SJCRH30 (cell line): ENCODE results near the gene EVI5L. TPM values are rescaled to one million over a fixed set of nuclear protein-coding genes. Genes with fewer than 3 reads are reported as not detected.
A peak's percentile ranks its signal among the peaks of the same experiment; 100 is the strongest.
"Not testable (repeated sequence)": the region's sequence is repeated elsewhere in the genome, so short reads cannot be mapped to it uniquely, and the experiment has no call there.

Experiments
- DNase-seq, 2 experiments: peaks; one replicate each; pipeline ENCODE4 v3.0.0-alpha.2; 2015 to 2020
- H3K27ac ChIP-seq: fragments of 250-450 bp; sonication (Bioruptor Pico); 2 replicates; pipeline ENCODE4 v1.5.1; 2020; ENCODE audit warnings: mild to moderate bottlenecking, moderate library complexity
- H3K27me3 ChIP-seq: fragments of 250-450 bp; sonication (Bioruptor Pico); 2 replicates; pipeline ENCODE4 v1.5.1; 2020; ENCODE audit warnings: mild to moderate bottlenecking, moderate library complexity
- H3K36me3 ChIP-seq: fragments of 250-450 bp; sonication (Bioruptor Pico); 2 replicates; pipeline ENCODE4 v1.5.1; 2020; ENCODE audit warnings: mild to moderate bottlenecking, moderate library complexity
- H3K4me1 ChIP-seq: fragments of 250-450 bp; sonication (Bioruptor Pico); 2 replicates; pipeline ENCODE4 v1.5.1; 2020; ENCODE audit warnings: mild to moderate bottlenecking, moderate library complexity
- H3K4me3 ChIP-seq: fragments of 250-450 bp; sonication (Bioruptor Pico); 2 replicates; pipeline ENCODE4 v1.5.1; 2020; ENCODE audit warnings: mild to moderate bottlenecking, moderate library complexity
- H3K9me3 ChIP-seq: fragments of 250-450 bp; sonication (Bioruptor Pico); replicated peaks from 2 replicates; pipeline ENCODE4 v1.5.1; 2020; ENCODE audit warnings: mild to moderate bottlenecking, moderate library complexity
- total RNA-seq: library from RNA; depleted of rRNA; stranded (reverse); fragments of >200 nt; shearing (Covaris generic); gene quantifications from 2 replicates; pipeline ENCODE4 v1.2.3, GENCODE V29; 2014

The EVI5L gene
- total RNA-seq, 1 experiment from 2014 or later = 6.0 TPM

DNA sequence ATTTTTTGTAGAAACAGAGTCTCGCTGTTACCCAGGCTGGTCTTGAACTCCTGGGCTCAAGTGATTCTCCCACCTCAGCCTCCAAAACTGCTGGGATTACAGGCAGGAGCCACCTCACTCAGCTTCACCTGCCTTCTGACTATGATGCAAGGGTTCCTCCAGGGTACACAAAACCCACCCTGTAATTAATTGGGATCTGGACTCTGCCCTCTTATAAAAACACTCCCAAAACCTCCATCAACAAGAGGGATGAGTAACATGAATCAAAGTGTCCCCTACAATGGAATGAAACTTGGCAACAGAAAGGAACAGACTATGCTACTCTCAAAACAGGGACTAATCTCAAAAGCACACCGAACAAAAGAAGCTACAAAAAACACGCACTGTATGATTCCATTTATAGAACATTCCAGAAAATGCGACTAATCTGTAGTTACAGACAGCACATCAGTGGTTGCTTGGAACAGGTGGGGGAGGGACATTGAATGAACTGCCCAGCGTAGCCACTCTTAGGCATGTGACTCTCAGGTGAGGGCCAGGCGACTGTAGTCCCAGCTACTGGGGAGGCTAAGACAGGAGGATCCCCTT lies 47.3 kb downstream of the EVI5L start:
- Histone ChIP-seq H3K9me3 (no peaks in the 10 kb centered on the region), H3K27me3 (peaks cover 4% of the 10 kb centered on the region), H3K36me3 (no peaks in the 10 kb centered on the region), H3K27ac (no peak overlapping the region), H3K4me3 (no peak overlapping the region), H3K4me1 (peaks cover 11% of the 10 kb centered on the region; the same call in 1 of the 2 replicates)
- DNase-seq = no peak

DNA sequence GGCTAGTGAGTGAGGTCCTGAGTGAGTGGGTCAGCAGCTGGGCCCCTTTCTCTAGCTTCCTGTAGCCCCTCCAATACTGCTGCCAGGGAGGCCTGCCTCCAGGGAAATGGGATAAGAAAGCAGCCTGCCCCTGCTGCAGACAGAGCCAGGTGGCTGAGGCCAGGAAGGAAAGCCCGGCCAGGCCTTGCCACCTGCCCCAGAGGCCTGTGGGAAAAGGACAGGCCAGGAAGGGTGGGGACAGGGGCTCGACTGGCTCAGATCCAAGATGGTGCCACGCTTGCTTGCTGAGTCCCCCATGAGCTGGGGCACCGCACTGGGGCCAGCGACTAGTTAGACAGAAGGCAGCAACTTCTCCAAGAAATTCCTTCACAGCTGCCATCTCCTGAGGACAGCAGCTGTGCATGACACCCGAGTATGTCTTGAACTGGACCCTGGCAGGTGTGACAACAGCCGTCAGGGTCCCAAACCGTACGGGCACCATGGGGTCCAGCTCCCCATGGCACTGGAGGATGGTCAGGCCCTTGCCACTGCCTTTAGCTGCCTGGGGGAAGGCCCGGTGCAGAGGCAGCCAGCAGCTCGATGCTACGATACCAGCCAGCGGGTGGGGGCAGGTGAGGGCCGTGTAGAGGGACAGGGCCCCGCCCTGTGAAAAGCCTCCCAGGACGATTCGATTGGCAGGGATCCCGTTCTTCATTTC lies 49.2 kb downstream of the EVI5L start:
- peaks cover 11% of the 10 kb centered on the region; the same call in 1 of the 2 replicates for H3K4me1 ChIP-seq
- H3K4me3 ChIP-seq = no peak overlapping the region

DNA sequence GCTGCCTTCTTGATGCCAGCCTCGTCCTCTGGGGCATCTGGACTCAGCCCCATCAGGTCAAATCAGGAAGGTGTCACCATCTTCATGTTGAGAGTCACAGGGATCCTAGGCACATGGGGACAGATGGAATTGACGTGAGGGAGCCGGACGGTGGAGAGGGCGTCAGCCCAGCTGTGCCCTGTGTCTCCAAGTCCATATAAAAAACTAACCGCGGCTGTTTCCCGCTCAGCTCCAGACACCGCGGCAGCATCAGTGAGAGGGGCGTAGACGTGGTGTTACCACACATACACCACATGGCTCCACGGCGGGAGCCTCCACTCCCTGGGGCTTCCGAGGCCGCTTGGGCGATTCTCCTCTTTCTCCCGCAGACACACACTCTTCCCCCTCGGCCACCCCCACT lies 49.8 kb downstream of the EVI5L start:
- Histone ChIP-seq H3K4me1 (peaks cover 11% of the 10 kb centered on the region; the same call in 1 of the 2 replicates), H3K27ac (peak overlapping the region; percentile 36; the same call in 1 of the 2 replicates), H3K27me3 (no peaks in the 10 kb centered on the region; the same call in 1 of the 2 replicates), H3K4me3 (no peak overlapping the region), H3K9me3 (no peaks in the 10 kb centered on the region), H3K36me3 (no peaks in the 10 kb centered on the region)
- peak; percentile 81 for DNase-seq

More for the DNA sequence above, 49.2 kb downstream of the EVI5L start:
- DNase-seq = peak; percentile 53 to 68
- peak overlapping the region; percentile 36; the same call in 1 of the 2 replicates for H3K27ac ChIP-seq
- H3K27me3 ChIP-seq = peaks cover 4% of the 10 kb centered on the region
- H3K9me3 ChIP-seq = no peaks in the 10 kb centered on the region
- H3K36me3 ChIP-seq = no peaks in the 10 kb centered on the region

DNA sequence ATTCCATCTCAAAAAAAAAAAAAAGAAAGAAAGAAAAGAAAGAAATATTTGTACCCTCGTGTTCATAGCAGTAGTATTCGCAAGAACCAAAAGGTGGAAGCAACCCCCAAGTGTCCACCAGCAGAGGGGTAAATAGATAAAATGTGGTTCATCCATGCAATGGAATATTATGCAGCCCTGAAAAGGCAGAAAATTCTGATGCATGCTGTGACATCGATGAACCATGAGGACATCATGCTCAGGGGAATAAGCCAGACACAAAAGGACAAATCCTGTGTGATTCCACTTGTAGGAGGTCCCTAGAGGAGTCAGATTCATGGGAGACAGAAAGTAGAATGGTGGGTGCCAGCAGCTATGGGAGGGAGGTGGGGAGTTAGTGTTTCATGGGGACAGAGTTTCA lies 51.9 kb downstream of the EVI5L start:
- no peak for DNase-seq
- no peaks in the 10 kb centered on the region for H3K27me3 ChIP-seq
- H3K4me3 ChIP-seq = no peak overlapping the region
- no peaks in the 10 kb centered on the region for H3K36me3 ChIP-seq
- H3K9me3 ChIP-seq = no peaks in the 10 kb centered on the region
- H3K27ac ChIP-seq = no peak overlapping the region
- peaks cover 11% of the 10 kb centered on the region; the same call in 1 of the 2 replicates for H3K4me1 ChIP-seq

DNA sequence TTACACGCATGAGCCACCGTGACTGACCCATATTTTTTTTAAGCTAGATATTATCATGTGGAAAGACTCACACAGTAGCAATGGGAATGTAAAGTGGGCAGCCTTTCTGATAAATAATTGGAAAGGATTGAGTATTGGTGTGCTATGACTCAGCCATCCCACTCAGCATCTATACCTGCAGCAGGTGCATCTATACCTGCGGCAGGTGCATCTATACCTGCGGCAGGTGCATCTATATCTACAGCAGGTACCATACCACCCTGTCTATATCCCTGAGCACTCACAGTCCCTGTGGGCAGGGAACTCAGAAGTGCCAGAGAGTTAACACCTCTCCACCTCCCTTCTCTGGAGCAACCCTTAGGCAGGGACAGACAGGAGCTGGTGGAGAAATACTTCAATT lies 53.1 kb downstream of the EVI5L start:
- no peak for DNase-seq
- H3K27me3 ChIP-seq = no peaks in the 10 kb centered on the region
- H3K4me3 ChIP-seq = no peak overlapping the region
- H3K4me1 ChIP-seq = peaks cover 11% of the 10 kb centered on the region; the same call in 1 of the 2 replicates
- H3K9me3 ChIP-seq = no peaks in the 10 kb centered on the region
- H3K27ac ChIP-seq = no peak overlapping the region
- H3K36me3 ChIP-seq = no peaks in the 10 kb centered on the region

GRCh38 chr19:7883796-7884570 lies 54.0 kb downstream of the EVI5L start:
- Histone ChIP-seq H3K36me3 (no peaks in the 10 kb centered on the region), H3K4me3 (no peak overlapping the region), H3K27ac (no peak overlapping the region), H3K27me3 (no peaks in the 10 kb centered on the region), H3K9me3 (no peaks in the 10 kb centered on the region), H3K4me1 (peaks cover 8% of the 10 kb centered on the region; the same call in 1 of the 2 replicates)
- DNase-seq = no peak

GRCh38 chr19:7885818-7886217 lies 55.8 kb downstream of the EVI5L start:
- peak in 1 of 2 experiments; percentile 51 for DNase-seq
- Histone ChIP-seq H3K9me3 (no peaks in the 10 kb centered on the region), H3K27ac (no peak overlapping the region), H3K36me3 (no peaks in the 10 kb centered on the region), H3K27me3 (no peaks in the 10 kb centered on the region), H3K4me1 (no peaks in the 10 kb centered on the region), H3K4me3 (no peak overlapping the region)

DNA sequence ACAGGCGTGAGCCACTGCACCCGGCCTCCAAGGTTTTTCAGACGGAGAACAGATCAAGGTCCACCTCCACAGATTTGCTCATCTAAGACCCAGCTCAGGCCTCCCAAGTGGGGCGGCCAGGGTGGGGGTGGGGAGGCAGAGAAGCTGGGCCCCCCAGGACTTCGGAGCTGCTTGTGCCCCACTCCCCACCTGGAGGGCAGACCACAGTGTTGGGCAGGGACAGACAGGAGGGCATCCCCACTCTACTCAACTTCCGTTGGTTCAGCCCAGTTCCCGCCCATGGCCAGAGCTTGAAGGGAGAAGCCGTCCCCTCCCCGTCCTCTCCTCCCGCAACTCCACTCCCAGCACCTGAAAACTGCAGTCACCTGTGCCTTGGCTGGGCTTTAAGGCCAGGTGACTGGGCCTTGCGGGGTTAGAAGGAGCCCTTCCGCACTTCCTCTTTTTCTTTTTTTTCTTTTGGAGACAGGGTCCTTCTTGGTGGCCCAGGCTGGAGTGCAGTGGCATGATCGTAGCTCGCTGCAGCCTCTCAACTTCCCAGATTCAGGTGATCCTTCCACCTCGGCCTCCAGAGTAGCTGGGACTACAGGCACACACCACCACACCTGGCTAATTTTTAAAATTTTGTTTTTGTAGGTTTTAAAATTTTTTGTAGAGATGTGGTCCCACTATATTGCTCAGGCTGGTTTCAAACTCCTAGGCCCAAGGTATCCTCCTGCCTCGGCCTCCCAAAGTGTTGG lies 57.6 kb downstream of the EVI5L start:
- H3K9me3 ChIP-seq = no peaks in the 10 kb centered on the region
- DNase-seq = no peak
- no peaks in the 10 kb centered on the region for H3K27me3 ChIP-seq
- no peak overlapping the region for H3K27ac ChIP-seq
- no peaks in the 10 kb centered on the region for H3K4me1 ChIP-seq
- no peak overlapping the region for H3K4me3 ChIP-seq
- H3K36me3 ChIP-seq = no peaks in the 10 kb centered on the region

DNA sequence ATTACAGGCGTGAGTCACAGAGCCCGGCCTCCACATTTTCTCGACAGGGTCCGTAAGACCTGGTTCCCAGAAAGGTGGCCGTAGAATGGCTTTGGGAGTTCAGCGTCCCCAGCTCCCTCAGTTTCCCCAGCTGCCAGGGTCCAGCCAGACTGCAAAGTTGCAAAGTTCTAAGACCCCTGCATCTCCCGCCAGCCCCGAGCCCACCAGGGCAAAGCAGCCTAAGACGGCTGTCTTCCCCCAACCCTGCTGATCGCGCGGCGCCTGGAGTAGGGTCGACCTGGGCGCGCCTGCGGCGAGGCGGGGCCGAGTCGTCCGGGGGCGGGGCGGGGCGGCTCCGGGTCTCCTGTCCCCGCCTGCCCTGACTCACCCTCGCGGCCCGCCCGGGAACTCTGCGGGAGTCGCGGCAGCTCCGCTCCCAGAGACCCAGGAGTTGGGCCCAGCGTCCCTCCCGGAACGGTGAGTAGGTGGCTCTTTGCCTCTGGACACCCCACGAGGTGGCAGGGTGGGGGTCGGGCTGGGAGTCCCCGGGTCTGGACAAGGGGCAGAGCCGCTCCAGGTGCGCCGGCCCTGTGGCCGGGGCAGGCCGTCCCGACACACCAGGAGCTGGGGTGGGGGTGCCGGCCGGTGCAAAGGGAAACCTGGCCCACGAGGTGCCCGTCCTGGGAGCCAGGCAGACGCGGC lies 58.3 kb downstream of the EVI5L start, which contains the start of gene LRRC8E:
Gene LRRC8E (plus strand): TSS at position 366 of the 681 bp plus-strand sequence. CDS start 7,094 bp downstream, outside the sequence.
- H3K27ac ChIP-seq = no peak within 1 kb of the TSS
- no peak for DNase-seq

DNA sequence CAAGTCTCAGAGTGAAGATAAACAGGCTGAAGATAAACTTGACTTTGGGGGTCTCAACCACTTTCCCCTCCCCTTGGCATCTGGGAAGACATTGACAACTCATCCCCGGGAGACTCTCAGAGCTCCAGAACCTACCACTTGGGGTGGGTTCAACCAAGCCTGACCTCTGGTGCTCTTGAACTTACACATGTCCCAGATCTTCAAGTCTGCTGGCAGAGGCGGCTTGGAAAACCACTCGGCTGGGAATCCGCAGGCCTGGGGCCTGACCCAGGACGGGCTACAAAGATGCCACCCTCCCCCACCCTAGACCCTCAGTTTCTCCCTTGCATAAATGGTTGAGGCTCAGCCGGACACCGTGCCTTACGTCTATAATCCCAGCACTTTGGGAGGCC lies 58.8 kb downstream of the EVI5L start:
- Histone ChIP-seq H3K4me3 (no peak overlapping the region), H3K27ac (no peak overlapping the region), H3K27me3 (no peaks in the 10 kb centered on the region), H3K9me3 (no peaks in the 10 kb centered on the region), H3K4me1 (no peaks in the 10 kb centered on the region), H3K36me3 (no peaks in the 10 kb centered on the region)
- DNase-seq = no peak

More for the DNA sequence above, 58.3 kb downstream of the EVI5L start, which contains the start of gene LRRC8E:
- no peaks in the 10 kb centered on the region for H3K4me1 ChIP-seq
- H3K9me3 ChIP-seq = no peaks in the 10 kb centered on the region
- no peak within 1 kb of the TSS for H3K4me3 ChIP-seq
- H3K36me3 ChIP-seq = no peaks in the 10 kb centered on the region
- H3K27me3 ChIP-seq = no peaks in the 10 kb centered on the region

DNA sequence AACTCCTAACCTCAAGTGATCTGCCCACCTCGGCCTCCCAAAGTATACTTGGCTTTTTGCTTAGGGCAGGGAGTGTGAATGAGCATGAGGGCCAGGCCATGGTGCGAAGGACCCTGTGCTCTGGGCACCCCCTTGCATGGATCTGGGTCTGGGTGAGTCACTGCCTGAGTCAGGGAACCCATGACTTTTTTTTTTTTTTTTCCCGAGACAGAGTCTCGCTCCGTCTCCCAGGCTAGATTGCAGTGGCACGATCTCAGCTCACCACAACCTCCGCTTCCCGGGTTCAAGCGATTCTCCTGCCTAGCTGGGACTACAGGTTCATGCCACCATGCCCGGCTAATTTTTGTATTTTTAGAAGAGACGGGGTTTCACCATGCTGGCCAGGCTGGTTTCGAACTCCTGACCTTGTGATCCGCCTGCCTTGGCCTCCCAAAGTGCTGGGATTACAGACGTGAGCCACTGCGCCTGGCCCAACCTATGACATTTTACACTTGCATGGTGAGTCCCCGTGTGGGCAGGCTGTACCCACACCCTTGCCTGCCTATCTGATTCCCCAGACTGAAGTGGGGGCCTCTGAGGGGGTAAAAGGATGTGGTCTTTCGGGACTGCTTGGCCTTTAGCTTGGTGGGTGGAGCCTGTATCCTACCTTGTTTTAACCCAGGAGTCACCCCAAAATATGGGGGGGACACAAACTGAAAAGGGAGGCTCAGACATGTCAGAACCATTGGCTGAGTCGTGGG lies 63.5 kb downstream of the EVI5L start:
- H3K27me3 ChIP-seq, H3K4me3 ChIP-seq, H3K36me3 ChIP-seq, H3K4me1 ChIP-seq, H3K9me3 ChIP-seq, H3K27ac ChIP-seq, DNase-seq: not testable (repeated sequence)

- DNase-seq = peak; percentile 31
- Histone ChIP-seq H3K27me3 (no peaks in the 10 kb centered on the region), H3K4me1 (no peaks in the 10 kb centered on the region), H3K36me3 (no peaks in the 10 kb centered on the region), H3K9me3 (no peaks in the 10 kb centered on the region), H3K27ac (no peak overlapping the region), H3K4me3 (no peak overlapping the region)
These were observed 64.7 kb downstream of the EVI5L start for GRCh38 chr19:7894612-7895309.

GRCh38 chr19:7895565-7895964 lies 65.5 kb downstream of the EVI5L start:
- no peaks in the 10 kb centered on the region for H3K4me1 ChIP-seq
- no peak for DNase-seq
- H3K27me3 ChIP-seq = no peaks in the 10 kb centered on the region
- H3K27ac ChIP-seq = no peak overlapping the region
- no peak overlapping the region for H3K4me3 ChIP-seq
- no peaks in the 10 kb centered on the region for H3K9me3 ChIP-seq
- no peaks in the 10 kb centered on the region for H3K36me3 ChIP-seq
